GM19035 (cell line): ENCODE data around the gene SOBP.

Source experiments
- ATAC-seq: cut with Tn5 transposase; IDR thresholded peaks from one replicate; pipeline ENCODE4 v1.9.1; 2021; ENCODE audit not compliant: unreplicated experiment

The SOBP gene

GRCh38 chr6:107582086-107582485 is 92.2 kb downstream of the SOBP start:
- ATAC-seq: no peak

DNA sequence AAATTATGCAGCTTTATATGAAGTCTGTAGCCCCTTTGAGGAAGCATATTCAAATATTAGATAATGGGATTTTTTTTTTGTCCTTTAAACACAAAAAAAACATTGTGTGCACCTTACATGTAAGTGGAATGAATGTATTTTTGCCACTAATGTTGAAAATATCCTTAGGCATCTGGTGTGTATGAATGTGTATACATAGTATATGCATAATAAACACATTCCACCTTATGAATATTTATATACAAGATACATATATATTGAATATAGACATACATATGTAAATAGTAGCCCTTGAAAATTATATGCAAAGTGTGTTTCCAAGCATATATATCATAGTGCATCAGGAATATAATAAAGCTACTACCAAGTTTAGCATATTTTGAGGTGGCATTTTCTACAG is 94.8 kb downstream of the SOBP start:
- no peak for ATAC-seq

GRCh38 chr6:107585815-107586435 is 96.0 kb downstream of the SOBP start:
- ATAC-seq: no peak

DNA sequence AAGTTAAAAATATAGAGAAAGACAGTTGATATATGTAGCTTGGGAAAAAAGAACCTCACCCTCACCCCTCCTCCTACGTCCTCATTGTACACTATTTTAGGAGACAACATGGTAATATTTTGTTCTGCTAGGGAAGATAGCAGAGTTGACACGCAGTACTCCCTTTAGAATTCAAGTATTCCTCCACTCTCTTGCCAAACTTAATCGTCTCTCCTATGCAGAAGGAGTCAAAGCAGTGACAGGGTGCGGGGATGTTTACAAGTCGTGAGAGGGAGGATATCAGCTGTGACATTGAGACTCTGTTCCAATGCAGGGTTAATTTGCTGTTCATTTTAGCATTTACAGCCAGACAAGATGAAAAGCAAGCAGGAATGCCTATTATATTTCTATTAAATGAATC is 97.5 kb downstream of the SOBP start:
- no peak for ATAC-seq

GRCh38 chr6:107589199-107589598 is 99.3 kb downstream of the SOBP start:
- ATAC-seq: no peak

DNA sequence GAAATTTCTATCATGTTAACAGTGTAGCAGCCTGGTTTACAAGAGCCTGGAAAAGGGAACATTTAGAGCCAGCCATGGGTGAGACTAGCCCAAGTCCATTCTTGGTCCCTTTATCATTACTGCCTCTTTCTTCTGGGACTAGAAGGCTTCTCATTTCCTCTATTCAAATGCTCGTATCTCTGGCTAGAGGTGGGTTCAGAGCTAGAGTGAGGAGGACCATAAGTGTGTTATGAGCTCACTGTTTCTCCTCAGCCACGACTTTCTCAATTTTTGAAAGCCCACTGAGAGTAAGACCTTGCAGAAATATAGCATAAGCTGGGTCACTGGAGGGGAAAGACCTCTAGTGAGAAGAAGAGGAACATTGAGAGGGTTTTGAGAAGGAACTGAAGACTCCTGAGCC is 100.0 kb downstream of the SOBP start:
- ATAC-seq: no peak

- no peak for ATAC-seq
These were observed 100.5 kb downstream of the SOBP start for GRCh38 chr6:107590378-107590777.

DNA sequence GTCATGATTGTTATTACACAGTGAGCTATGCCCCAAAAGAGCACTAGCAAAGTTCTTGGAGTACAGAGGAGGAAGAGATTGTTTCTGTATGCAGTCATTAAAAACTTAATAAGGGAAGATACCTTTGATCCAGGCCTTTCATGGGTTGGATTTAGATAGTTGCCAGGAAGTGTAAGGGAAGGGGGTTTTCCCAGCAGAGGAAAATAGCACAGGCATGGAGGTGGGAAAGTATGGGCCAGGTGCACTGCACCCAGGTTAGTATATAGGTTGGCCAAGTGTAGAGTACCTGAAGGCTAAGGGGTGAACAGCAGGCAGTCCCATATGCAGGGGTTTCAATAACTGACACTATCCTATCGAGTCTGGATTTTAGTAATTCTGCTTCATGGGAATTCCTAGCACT is 101.4 kb downstream of the SOBP start:
- no peak for ATAC-seq

- no peak for ATAC-seq
These were observed 102.9 kb downstream of the SOBP start for GRCh38 chr6:107592806-107593205.

DNA sequence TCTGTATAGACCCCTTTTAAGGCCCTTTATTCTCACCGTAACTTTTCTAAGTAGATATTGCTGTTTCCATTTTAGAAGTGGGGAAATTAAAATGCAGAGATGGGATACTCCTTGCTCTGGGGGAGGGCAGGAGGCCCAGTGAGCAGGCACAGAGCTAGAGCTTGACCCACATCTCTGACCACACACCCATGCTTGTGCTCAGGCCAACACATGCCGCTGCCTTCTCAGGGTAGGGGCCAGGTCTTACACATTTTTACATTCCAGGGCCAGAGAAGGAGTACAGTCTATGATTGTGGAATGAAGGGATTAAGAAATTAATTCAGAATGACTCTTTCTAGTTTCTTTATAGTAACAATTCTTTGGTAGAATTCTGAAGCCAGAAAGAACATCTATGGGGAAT is 104.8 kb downstream of the SOBP start:
- no peak for ATAC-seq

DNA sequence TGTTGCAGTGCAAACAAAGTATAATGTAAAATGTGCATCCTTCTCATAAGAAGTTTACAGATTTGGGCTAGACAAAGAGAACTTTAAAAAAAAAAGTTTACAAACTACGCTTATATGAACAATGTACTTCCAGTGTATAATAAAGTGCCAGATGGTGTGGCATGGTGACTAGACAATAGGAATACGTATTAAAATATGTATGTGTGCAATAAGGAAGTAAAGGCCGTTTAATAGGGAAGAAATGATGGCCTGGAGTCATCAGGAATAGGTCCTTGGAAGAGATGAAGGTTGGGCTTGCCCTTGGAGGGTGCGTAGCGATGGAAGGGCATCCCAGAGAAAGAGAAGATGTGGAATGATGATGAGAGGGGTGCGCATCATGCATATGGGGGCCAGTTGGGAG is 108.2 kb downstream of the SOBP start:
- no peak for ATAC-seq

GRCh38 chr6:107599043-107599442 is 109.1 kb downstream of the SOBP start:
- ATAC-seq: no peak

DNA sequence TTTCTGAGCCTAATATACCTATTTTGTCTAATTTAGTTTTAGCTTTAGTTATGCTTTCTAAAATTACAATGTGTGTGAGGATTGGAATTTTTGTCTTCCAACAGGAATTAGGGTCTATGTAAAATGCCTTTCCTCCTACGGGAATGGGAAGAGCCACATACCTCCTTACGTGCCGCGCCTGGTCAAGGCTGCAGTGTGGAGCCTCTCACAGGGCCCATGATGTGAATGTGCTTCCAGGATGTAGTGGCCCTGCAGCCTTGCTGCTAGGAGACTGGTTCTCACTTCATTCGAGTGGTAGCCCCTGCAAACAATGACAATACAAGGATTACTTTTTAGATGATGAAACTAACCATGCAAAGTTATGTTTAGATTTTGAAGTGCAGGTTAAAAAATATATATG is 110.2 kb downstream of the SOBP start:
- ATAC-seq: no peak

GRCh38 chr6:107600936-107601335 is 111.0 kb downstream of the SOBP start:
- no peak for ATAC-seq

DNA sequence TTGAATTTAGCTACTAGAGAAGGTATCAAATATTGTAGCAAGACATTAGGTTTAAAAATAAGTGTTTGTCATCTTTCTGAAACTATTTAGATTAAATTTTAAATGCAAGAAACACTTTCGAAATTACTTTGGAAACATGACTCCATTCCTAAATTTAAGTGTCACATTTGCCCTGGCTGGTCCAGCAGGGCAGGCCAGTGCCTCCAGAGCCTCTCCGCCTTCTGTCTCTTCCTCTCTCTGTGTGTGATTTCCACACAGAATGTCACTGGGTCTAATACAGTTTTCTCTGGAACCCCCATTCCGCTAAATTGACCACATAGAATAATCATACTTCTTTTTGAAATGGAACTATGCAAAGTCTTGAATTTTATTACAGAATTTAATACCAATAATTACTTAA is 111.5 kb downstream of the SOBP start:
- no peak for ATAC-seq

DNA sequence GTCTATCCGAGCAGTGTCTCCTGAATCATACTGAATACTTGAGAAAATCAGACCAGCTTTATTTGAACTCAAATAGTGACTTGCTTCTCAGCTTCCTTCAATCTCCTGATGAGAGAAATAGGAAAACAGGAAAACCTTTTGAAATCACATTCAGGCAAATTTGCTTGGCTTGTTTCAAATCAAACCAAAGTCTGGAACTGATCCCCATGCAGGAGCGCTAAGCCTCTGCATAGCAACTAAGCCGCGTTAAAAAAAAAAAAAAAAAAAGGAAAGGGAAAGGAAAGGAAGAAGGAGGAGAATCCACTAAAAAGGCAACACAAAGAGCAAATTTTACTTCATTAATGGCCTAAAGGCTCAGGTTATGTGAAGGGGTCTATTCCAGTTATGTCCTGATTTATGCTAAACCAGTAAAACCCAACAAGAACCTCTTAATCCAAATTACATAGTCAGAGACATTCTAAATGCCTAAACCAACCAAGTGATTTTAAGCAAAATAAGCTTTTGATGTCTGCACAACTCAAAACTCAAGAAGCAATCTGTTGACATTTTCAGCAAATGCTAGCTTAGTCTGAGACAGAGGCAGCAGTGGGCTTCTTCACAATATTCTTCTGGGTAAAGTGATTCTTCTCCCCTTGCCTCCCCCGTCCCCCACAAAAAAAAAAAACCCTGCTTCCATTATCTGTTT is 112.5 kb downstream of the SOBP start:
- no peak for ATAC-seq

DNA sequence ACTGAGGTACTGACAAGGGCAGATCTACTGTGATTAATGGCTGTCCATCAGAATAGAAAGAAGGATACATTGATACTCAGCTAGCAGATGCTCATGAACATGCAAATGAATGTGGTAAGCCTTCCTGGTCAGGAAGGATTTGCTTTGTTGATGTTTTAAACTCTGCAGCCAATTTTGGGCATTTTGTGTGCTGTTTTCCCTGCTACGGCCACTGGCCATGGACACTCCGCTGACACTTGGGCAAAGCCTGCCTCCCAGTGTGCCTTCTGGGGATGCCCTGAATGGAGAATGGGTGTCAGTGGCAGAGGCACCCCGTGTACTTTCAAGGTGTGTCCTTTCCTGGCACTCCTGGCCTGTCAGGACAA is 113.1 kb downstream of the SOBP start:
- ATAC-seq: no peak

- ATAC-seq: no peak
These were observed 114.6 kb downstream of the SOBP start for GRCh38 chr6:107604549-107604948.

DNA sequence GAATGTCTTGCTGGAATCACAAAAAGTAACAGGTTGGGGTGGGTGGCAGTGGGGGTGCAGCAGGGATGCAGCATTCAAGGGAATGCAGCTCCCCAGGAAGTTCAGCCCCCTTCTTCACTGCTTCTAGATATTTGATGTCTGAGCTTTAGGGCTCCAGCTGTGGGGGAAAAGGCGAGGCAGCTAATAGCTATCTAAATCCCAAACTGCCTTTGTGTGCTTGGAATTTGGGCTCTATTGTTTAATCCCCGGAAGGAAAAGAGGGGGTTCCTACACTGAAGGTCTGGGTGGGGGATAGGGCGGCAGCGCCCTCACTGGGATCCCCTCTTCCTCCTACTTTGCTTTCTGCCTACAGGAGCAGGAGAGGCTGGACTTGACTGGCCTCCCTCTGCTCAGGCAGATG is 116.5 kb downstream of the SOBP start:
- no peak for ATAC-seq

- ATAC-seq: no peak
These were observed 117.2 kb downstream of the SOBP start for GRCh38 chr6:107607116-107607515.

GRCh38 chr6:107611094-107611810 is 121.3 kb downstream of the SOBP start:
- ATAC-seq: no peak

DNA sequence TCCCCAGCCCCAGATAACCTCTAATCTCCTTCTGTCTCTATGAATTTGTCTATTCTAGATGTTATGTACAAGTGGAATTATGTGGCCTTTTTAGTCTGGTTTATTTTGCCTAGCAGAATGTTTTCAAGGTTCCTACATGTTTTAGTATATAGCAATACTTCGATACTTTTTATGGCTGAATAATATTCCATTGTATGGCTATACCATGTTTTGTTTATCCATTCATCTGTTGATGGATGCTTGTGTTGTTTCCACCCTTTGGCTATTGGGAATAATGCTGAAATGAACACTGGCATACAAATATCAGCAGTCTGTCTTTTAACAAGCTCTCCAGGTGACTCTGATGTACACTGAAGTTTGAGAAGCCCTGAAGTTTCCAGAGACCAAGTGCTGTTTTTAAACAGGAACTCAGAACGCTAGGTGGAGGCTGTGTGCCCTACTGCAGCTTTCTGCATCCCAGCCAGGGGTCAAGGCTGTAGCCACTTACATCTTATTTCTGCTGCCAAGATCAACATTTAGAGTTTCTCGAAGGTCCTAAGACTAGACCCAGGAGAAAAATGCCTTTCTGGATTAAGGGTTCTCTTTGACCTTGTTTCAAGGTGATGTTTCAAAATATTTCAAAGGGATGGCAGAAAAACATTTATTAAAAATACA is 123.0 kb downstream of the SOBP start:
- no peak for ATAC-seq
